Measurements from ENCODE around the gene FOSL2.

DNA sequence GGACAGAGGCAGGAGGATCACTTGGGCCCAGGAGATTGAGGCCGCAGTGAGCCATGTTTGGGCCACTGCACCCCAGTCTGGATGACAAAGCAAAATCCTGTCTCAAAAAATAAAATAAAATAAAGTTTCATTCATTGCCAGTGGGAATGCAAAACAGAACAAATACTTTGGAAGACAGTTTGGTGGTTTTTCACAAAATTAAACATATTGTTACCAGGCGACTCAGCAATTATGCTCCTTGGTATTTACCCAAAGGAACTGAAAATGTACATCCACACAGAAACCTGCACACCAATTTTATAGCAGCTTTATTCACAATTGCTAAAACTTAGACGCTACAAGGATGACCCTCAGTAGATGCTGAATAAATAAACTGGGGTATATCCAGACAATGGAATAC lies 35.8 kb downstream of the FOSL2 start:
- TF ChIP-seq, protein P1, sequence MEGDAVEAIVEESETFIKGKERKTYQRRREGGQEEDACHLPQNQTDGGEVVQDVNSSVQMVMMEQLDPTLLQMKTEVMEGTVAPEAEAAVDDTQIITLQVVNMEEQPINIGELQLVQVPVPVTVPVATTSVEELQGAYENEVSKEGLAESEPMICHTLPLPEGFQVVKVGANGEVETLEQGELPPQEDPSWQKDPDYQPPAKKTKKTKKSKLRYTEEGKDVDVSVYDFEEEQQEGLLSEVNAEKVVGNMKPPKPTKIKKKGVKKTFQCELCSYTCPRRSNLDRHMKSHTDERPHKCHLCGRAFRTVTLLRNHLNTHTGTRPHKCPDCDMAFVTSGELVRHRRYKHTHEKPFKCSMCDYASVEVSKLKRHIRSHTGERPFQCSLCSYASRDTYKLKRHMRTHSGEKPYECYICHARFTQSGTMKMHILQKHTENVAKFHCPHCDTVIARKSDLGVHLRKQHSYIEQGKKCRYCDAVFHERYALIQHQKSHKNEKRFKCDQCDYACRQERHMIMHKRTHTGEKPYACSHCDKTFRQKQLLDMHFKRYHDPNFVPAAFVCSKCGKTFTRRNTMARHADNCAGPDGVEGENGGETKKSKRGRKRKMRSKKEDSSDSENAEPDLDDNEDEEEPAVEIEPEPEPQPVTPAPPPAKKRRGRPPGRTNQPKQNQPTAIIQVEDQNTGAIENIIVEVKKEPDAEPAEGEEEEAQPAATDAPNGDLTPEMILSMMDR (IDR thresholded peaks at IDR 0.05): no peak
- no peak for TF ChIP-seq POLR2A (IDR thresholded peaks at IDR 0.05)
